Hepatocyte (in vitro differentiated cells): ENCODE results near the gene OSBPL5. TPM values are rescaled to one million over a fixed set of nuclear protein-coding genes. Genes with fewer than 3 reads are reported as not detected.
A peak's percentile ranks its signal among the peaks of the same experiment; 100 is the strongest.

ENCODE experiments used
- DNase-seq: peaks from one replicate; pipeline ENCODE4 v3.0.0-alpha.2; 2016; ENCODE audit warnings: low spot score
- H2AFZ ChIP-seq: fragments of 200-600 bp; sonication (generic); 2 replicates; pipeline ENCODE4 v1.6.0; 2016; ENCODE audit warnings: antibody characterized with exemption, mild to moderate bottlenecking
- H3K27ac ChIP-seq: fragments of 200-600 bp; sonication (generic); 2 replicates; pipeline ENCODE4 v1.5.1; 2016; ENCODE audit warnings: mild to moderate bottlenecking
- H3K27me3 ChIP-seq: fragments of 200-600 bp; sonication (generic); 2 replicates; pipeline ENCODE4 v1.6.1; 2016
- H3K36me3 ChIP-seq: fragments of 200-600 bp; sonication (generic); replicated peaks from 2 replicates; pipeline ENCODE4 v1.5.1; 2016; ENCODE audit warnings: low read depth; ENCODE audit not compliant: insufficient read depth
- H3K4me1 ChIP-seq: fragments of 200-600 bp; sonication (generic); 2 replicates; pipeline ENCODE4 v1.5.1; 2016; ENCODE audit warnings: mild to moderate bottlenecking, moderate library complexity; ENCODE audit not compliant: insufficient read depth
- H3K4me2 ChIP-seq: fragments of 200-600 bp; sonication (generic); 2 replicates; pipeline ENCODE4 v1.6.0; 2016
- H3K4me3 ChIP-seq: fragments of 200-600 bp; sonication (generic); 2 replicates; pipeline ENCODE4 v1.5.1; 2016; ENCODE audit warnings: mild to moderate bottlenecking
- H3K79me2 ChIP-seq: fragments of 200-600 bp; sonication (generic); 2 replicates; pipeline ENCODE4 v1.6.0; 2017; ENCODE audit warnings: mild to moderate bottlenecking
- H3K9me2 ChIP-seq: fragments of 200-600 bp; sonication (generic); replicated peaks from 2 replicates; pipeline ENCODE4 v1.6.0; 2017; ENCODE audit warnings: mild to moderate bottlenecking; ENCODE audit not compliant: insufficient read depth
- H3K9me3 ChIP-seq: fragments of 200-600 bp; sonication (generic); 2 replicates; pipeline ENCODE4 v1.5.1; 2016; ENCODE audit warnings: low read depth, mild to moderate bottlenecking
- H4K20me1 ChIP-seq: fragments of 200-600 bp; sonication (generic); 2 replicates; pipeline ENCODE4 v1.6.0; 2016; ENCODE audit warnings: mild to moderate bottlenecking; ENCODE audit not compliant: insufficient read depth, poor library complexity, severe bottlenecking
- EZH2 ChIP-seq: fragments of 200-600 bp; sonication (generic); IDR thresholded peaks from 2 replicates; pipeline ENCODE4 v1.6.1; 2016; ENCODE audit warnings: antibody characterized with exemption, mild to moderate bottlenecking, borderline replicate concordance
- EZH2phosphoT487 ChIP-seq: fragments of 200-600 bp; sonication (generic); IDR thresholded peaks from one replicate; pipeline ENCODE4 v1.6.1; 2018; ENCODE audit warnings: antibody characterized with exemption, mild to moderate bottlenecking, low read depth, moderate library complexity; ENCODE audit not compliant: unreplicated experiment, severe bottlenecking
- WGBS: methylation state at CpG from one replicate; pipeline ENCODE4 v1.1.6; 2016; ENCODE audit warnings: low lambda C conversion rate; ENCODE audit errors: missing lambda C conversion rate; 5-methylcytosine and 5-hydroxymethylcytosine counted together
- polyA plus RNA-seq: library from polyadenylated mRNA; unstranded; fragments of >200 nt; fragmentation: Nextera tagmentation; extraction: Ambion mirVana; gene quantifications from 2 replicates; pipeline ENCODE4 v1.2.1, GENCODE V29; 2016
- total RNA-seq: library from RNA; depleted of rRNA; stranded (reverse); fragments of >200 nt; gene quantifications from 2 replicates; pipeline ENCODE4 v1.2.3, GENCODE V29; 2014
- TF ChIP-seq, protein P1 (sequence below): fragments of 200-600 bp; sonication (generic); IDR thresholded peaks from 2 replicates; pipeline ENCODE4 v1.5.1; 2016; ENCODE audit warnings: antibody characterized with exemption, mild to moderate bottlenecking; ENCODE audit not compliant: poor library complexity

Gene OSBPL5
- total and polyA plus RNA-seq, 2 experiments from 2014 or later, result 9.0 to 12.5 TPM

DNA sequence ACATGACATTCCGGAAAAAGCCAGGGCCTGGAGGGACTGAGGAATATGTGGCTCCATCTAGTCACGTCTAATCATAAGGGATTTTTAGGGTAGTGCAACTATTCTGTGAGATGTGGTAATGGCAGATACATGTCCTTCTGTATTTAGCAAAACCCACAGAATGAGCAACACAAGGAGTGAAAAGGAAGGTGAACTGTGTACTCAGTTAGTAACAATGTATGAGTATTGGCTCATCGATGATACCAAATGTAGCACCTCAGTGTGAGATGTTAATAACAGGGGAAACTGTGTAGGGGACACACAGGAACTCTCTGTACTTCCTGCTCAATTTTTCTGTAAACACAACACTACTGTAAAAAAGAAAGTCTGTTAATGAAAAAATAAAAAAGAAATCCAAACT, 65.9 kb downstream of the OSBPL5 start:
- 94% methylated on average over 3 of the region's 3 CpGs for WGBS
- no peaks in the 10 kb centered on the region for H3K27me3 ChIP-seq

DNA sequence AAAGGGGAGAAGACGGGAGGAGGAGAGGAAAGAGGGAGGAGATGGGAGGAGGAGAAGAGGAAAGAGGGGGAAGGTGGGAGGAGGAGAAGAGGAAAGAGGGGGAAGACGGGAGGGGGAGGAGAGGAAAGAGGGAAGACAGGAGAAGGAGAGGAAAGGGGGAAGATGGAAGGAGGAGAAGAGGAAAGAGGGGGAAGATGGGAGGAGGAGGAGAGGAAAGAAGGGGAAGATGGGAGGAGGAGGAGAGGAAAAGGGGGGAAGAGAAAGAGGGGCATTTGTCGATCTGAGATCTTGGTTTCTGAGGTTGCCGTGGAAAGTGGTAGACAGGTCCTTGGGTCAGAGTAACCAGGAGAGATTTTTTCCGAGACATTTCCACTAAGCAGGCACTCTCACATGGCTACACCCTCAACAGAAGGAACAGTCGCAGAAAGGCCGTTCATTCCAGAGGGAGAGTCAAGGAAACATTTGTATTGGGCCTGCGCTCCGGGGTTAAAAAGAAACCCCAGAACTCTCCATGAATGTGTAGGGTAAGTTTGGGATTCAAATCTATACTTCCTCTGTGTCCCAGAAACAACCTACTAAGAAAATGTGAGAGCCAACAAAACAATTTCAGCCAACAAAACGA, 68.1 kb downstream of the OSBPL5 start:
- WGBS, result 91% methylated on average over 7 of the region's 10 CpGs
- H4K20me1 ChIP-seq, result no peaks in the 10 kb centered on the region
- H3K79me2 ChIP-seq, result no peaks in the 10 kb centered on the region
- H3K27me3 ChIP-seq, result no peaks in the 10 kb centered on the region
- no peak overlapping the region for H3K27ac ChIP-seq
- no peak overlapping the region for H3K4me3 ChIP-seq
- no peak overlapping the region for H3K4me2 ChIP-seq
- no peaks in the 10 kb centered on the region for H3K4me1 ChIP-seq
- no peak overlapping the region for H2AFZ ChIP-seq
- no peaks in the 10 kb centered on the region for H3K36me3 ChIP-seq
- TF ChIP-seq, protein P1, sequence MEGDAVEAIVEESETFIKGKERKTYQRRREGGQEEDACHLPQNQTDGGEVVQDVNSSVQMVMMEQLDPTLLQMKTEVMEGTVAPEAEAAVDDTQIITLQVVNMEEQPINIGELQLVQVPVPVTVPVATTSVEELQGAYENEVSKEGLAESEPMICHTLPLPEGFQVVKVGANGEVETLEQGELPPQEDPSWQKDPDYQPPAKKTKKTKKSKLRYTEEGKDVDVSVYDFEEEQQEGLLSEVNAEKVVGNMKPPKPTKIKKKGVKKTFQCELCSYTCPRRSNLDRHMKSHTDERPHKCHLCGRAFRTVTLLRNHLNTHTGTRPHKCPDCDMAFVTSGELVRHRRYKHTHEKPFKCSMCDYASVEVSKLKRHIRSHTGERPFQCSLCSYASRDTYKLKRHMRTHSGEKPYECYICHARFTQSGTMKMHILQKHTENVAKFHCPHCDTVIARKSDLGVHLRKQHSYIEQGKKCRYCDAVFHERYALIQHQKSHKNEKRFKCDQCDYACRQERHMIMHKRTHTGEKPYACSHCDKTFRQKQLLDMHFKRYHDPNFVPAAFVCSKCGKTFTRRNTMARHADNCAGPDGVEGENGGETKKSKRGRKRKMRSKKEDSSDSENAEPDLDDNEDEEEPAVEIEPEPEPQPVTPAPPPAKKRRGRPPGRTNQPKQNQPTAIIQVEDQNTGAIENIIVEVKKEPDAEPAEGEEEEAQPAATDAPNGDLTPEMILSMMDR, result no peak
- no peak for TF ChIP-seq EZH2
- TF ChIP-seq EZH2phosphoT487, result no peak
- H3K9me2 ChIP-seq, result no peaks in the 10 kb centered on the region
- no peaks in the 10 kb centered on the region for H3K9me3 ChIP-seq
- DNase-seq, result no peak

More for the DNA sequence above, 65.9 kb downstream of the OSBPL5 start:
- Histone ChIP-seq H3K4me2 (no peak overlapping the region), H3K79me2 (no peaks in the 10 kb centered on the region), H3K4me1 (no peaks in the 10 kb centered on the region), H3K9me3 (no peaks in the 10 kb centered on the region), H4K20me1 (no peaks in the 10 kb centered on the region), H3K4me3 (no peak overlapping the region), H2AFZ (no peak overlapping the region), H3K9me2 (no peaks in the 10 kb centered on the region), H3K27ac (no peak overlapping the region), H3K36me3 (no peaks in the 10 kb centered on the region)
- TF ChIP-seq EZH2phosphoT487 (no peak), EZH2 (no peak)
- TF ChIP-seq, protein P1, result no peak
- no peak for DNase-seq

DNA sequence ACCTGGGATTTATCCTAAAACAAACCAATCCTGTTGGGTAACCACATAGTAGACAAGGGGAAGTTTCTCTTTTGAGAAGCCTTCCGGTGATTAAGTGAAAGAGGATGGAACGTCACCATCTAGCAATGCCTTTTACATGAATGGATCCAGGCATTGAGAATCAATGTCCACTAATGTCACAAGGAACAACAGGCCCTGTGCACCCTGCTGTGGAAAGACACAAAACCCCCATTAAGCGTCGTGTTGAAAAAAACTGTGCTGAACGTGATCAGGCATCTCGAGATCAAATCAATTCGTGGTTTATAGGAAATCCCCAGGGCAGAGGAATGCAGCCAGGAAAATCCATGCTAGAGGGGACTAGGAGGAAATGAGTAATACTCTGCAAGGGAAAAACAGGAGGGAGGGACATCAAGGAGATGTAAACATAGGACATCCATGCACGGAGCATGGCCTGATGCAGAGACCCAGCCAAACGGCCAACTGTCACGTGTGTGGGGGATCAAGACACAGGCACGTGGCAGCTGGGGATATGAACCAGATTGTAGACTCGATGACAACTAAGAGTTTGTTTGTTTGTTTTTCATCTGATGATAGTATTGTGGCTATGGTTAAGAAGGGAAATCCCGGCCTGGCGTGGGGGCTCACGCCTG, 69.3 kb downstream of the OSBPL5 start:
- WGBS, result 72% methylated on average over 15 of the region's 15 CpGs
- H3K9me3 ChIP-seq, result no peaks in the 10 kb centered on the region
- no peaks in the 10 kb centered on the region for H3K79me2 ChIP-seq
- H3K4me2 ChIP-seq, result no peak overlapping the region
- H3K36me3 ChIP-seq, result no peaks in the 10 kb centered on the region
- peak overlapping the region; percentile 32 for H3K27ac ChIP-seq
- H3K9me2 ChIP-seq, result no peaks in the 10 kb centered on the region
- H3K27me3 ChIP-seq, result no peaks in the 10 kb centered on the region
- H4K20me1 ChIP-seq, result no peaks in the 10 kb centered on the region
- H2AFZ ChIP-seq, result no peak overlapping the region
- peak; percentile 39 for DNase-seq
- no peak for TF ChIP-seq EZH2
- H3K4me1 ChIP-seq, result no peaks in the 10 kb centered on the region
- H3K4me3 ChIP-seq, result no peak overlapping the region

DNA sequence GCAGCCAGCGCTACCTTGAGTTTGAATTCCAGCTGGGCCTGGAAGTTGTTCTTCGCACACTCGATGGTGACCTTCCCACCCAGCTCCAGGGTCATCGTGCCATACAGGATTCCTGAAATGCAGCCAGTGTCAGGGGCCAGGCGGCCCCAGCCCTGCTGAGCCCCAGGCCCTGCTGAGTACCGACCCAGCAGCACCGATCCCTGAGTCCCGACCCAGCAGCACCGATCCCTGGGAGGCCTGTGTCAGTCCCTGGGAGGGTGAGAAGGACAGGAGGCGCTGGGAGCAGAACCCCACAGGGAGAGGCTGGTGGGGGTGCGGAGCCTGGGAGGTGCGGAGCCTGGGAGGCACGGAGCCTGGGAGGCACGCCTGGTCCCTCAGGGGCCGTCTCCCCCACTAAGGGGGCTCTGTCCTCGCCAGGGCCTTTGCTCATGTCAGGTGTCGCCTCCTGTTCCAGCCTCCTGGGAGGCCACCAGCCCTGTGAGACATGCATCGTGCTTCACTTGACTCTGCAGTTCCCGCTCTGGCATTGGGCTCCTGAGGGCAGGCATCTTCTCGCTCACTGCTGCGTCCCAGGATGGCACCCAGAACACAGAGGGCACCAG, 70.8 kb downstream of the OSBPL5 start:
- no peak overlapping the region for H3K27ac ChIP-seq
- H4K20me1 ChIP-seq, result no peaks in the 10 kb centered on the region
- no peaks in the 10 kb centered on the region for H3K79me2 ChIP-seq
- no peak overlapping the region for H2AFZ ChIP-seq
- no peak for DNase-seq
- H3K9me2 ChIP-seq, result no peaks in the 10 kb centered on the region
- no peaks in the 10 kb centered on the region for H3K4me1 ChIP-seq
- no peaks in the 10 kb centered on the region for H3K9me3 ChIP-seq
- no peaks in the 10 kb centered on the region for H3K27me3 ChIP-seq
- no peak for TF ChIP-seq EZH2phosphoT487
- TF ChIP-seq, protein P1, result no peak
- TF ChIP-seq EZH2, result no peak
- H3K4me3 ChIP-seq, result no peak overlapping the region
- H3K36me3 ChIP-seq, result no peaks in the 10 kb centered on the region
- 93% methylated on average over 18 of the region's 21 CpGs for WGBS
- H3K4me2 ChIP-seq, result no peak overlapping the region
